GM19023 (cell line): ENCODE measurements around the gene NUDT22.

Experiments
- ATAC-seq: cut with Tn5 transposase; IDR thresholded peaks from one replicate; pipeline ENCODE4 v1.9.1; 2021; ENCODE audit warnings: mild to moderate bottlenecking, moderate library complexity; ENCODE audit not compliant: unreplicated experiment

NUDT22 gene

DNA sequence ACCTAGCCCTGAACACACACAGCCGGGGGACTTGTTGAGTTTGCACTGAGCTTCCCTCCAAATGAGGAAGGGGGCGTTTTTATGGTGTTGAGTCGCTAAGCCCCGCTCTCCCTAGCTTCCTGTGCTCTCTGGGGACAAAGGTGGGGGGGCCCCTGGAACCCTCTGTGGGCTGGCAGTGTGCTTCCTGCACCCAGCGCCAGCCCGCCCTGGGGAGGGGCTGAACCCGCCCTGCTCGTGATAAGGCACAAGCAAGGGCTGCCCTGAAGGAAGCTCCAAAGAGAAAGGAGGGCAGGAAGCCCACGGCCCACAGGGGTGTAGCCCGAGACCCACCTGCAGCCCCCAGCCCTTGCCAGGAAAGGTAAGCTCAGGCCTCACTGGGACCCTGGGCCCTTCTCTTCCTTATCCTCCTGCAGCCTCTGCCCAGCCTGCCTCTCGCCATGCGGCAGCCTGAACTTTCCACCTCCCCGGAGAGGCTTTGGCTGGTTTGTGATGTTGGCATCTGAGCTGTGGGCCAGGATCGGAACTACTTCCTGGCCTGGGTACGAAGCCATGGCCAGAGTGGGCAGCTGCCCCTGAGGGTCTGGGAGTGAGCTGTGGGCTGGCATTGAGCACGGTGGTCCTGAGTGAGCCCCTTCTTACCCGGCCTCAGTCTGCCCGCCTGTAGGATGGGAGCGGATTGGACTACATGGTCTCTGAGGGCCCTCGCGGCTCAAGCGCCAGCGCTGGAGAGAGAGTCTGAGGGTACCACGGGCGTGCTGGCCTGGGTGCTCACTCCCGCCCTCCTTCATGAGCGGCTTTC, 19.4 kb upstream of the NUDT22 start, which contains the start of gene FERMT3:
FERMT3 (plus strand) TSS at position 265 of the 799 bp plus-strand sequence. CDS start 644 bp downstream, outside the sequence.
- peak; percentile 27 for ATAC-seq

DNA sequence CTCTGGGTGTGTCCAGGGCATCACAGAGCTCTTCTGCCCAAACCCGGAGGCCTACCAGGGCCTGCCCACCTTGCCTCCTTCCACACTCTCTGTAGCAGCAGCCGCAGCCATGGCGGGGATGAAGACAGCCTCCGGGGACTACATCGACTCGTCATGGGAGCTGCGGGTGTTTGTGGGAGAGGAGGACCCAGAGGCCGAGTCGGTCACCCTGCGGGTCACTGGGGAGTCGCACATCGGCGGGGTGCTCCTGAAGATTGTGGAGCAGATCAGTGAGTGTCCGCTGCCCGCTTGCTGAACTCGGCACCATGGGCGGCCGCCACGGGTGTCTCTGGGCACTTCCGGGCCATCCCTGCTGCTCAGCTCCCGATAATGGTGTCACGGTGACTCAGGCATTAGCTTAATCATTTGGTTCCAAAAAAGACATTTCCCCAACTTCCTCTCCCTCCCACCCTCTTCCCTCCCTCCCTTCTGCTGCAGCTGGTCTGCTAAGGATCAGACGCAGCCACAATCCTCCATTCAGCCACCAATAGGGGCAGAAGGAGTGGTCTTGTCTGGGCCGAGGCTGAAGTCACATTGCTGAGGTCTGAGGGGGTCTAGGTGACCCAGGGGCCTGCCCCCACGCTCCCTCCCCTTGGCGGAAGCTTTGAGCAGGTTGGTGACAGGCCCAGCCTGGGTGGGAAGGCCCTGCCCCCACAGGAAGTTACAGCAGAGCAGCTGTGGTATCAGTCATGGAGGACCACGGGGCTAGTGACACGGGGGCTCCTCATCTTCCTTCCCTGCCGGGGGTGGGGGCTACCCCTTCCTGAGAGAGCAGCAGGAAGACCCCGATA, 18.6 kb upstream of the NUDT22 start:
- ATAC-seq, result peak; percentile 52

DNA sequence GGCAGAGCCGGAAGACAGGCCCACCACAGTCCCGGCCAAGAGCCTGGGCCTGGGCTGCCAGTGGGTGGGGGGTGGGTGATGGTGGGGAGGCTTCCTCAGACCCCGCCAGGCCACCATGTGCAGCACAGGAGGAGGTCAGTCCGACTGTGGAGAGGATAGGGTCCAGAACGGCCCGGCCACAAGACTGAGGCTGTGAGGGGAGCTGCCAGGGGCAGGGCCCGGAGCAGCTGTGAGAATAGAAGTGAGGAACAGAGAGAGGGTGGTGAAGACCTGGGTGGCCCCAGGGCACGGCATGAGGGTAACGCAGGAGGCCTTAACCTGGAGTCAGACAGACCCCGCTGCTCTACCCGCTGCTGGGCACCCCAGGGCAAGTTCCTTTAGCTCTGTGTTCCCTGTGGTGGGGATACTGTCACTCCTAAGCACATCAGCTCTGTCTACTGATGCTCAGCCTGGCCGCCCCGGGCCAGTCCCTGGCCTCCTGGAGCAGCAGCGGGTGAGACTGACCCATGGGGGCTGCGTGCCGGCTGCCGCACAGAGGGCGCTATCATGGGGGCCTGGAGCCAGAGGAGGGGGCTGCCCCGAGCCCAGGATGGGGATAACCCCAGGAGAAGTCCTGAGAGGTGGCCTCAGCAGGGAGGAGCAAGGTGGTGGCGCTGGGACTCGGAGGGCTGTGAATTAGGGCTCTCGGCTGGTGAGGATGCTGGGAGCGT, 17.8 kb upstream of the NUDT22 start:
- ATAC-seq, result no peak

DNA sequence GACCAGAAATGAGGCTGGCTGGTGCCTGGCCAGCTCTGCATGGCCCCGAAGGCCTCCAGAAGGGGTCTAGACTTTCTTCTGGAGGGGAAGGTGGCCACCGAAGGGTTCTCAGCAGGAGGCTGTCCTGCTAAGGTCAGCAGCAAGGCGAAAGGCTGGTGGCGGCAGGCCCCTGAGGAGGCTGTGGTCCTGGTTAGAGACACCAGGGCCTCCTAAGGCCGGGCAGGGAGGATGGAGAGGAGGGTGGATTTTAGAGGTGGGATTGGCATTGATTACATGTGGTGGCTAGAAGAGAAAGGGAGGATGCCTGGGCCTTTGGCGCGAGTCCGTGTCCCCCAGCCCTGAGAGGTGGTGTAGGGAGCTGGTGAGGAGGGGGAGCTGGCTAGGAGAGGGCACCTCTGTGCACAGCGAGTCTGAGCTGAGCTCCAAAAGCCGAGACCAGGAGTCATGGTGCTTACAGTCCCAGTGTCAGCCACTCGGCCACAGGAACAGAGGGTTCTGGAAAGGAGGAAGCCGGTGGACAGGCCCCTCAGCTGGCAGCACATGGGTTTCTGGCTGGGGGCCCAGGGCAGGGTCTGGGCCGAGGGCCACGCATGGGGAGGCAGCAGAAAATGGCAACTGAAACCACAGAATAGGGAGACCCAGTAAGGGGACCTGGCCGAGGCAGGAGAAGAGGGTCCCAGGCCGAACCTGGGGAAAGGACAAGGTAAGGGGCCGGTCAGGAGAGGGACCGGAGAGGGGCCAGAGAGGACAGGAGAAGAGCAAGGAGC, 17.1 kb upstream of the NUDT22 start:
- ATAC-seq, result no peak

DNA sequence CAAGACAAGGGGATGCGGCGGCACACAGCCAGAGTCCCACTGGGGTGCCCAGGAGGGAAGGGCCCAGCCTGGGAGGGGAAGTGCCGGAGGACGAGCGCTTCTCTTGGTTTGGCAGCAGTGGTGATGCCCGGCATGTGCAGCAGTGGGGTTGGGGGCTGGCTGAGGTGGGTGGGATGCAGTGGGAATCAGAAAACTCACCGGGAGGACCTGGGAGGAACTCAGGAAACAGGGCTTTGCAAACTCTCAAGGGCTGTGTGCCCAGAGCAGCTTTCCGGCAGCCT, 16.6 kb upstream of the NUDT22 start:
- no peak for ATAC-seq

DNA sequence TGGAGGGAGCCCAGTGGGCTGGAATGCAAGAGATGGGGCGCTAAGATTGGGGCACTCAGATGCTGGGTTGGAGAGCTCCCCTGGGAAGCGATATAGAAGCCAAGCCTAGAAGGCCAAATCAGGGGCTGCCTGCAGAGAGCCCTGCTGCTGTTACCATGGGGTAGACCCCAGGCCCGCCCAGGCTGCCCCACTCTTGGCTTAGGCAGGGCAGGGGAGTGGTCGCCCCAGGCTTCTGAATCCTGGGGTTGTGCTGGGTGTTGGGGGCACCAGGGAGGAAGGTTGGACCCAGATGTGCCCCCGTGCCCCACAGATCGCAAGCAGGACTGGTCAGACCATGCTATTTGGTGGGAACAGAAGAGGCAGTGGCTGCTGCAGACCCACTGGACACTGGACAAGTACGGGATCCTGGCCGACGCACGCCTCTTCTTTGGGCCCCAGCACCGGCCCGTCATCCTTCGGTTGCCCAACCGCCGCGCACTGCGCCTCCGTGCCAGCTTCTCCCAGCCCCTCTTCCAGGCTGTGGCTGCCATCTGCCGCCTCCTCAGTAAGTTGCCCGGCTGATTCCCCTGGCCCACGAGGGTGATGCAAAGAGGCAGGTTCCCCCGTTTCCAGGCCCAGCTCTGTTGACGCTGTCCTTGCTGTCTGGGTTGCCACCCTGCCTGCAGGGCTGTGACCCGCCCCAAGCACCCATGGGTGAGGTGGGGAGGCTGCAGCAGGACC, 15.6 kb upstream of the NUDT22 start:
- no peak for ATAC-seq

DNA sequence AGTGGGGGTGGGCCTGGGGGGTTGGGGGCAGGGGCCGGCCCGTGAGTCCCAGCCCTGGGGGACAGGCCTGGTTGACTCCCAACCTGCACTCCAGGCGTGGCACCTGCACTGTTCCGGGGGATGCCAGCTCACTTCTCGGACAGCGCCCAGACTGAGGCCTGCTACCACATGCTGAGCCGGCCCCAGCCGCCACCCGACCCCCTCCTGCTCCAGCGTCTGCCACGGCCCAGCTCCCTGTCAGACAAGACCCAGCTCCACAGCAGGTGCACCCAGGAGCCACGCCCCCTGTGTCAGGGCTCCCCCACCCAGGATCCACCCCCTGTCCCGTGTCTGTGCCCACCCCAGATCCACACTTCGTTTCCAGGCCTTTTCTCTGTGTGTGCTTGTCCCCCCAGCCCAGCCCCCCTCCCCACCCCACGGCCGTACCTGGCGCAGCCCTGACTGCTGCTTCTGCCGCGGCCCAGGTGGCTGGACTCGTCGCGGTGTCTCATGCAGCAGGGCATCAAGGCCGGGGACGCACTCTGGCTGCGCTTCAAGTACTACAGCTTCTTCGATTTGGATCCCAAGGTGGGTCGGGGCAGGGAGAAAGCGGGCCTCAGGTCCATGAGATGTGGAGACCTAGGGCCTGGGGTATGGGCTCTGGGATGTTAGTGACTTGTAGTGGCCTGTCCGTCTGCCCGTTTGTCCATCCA, 14.7 kb upstream of the NUDT22 start:
- ATAC-seq, result no peak

DNA sequence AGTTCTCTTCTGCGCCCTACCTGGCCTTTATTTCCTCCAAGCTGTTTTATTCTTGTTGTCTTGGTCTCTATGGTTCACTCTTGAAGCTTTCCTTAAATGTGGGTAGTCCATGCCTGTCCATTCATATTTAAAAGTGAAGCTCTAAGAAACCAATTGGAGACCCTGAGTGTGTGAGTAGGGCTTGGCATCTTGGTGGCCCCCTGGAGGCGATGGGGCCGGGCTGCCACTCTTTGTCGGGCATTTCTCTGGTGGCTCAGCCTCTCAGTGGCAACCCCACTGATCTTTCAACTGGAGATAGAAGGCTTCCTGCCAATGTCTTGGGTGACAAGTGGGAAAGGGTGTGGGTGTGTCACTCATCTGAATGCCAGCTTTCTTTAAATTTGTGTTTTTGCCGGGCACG, 9.2 kb upstream of the NUDT22 start:
- no peak for ATAC-seq

DNA sequence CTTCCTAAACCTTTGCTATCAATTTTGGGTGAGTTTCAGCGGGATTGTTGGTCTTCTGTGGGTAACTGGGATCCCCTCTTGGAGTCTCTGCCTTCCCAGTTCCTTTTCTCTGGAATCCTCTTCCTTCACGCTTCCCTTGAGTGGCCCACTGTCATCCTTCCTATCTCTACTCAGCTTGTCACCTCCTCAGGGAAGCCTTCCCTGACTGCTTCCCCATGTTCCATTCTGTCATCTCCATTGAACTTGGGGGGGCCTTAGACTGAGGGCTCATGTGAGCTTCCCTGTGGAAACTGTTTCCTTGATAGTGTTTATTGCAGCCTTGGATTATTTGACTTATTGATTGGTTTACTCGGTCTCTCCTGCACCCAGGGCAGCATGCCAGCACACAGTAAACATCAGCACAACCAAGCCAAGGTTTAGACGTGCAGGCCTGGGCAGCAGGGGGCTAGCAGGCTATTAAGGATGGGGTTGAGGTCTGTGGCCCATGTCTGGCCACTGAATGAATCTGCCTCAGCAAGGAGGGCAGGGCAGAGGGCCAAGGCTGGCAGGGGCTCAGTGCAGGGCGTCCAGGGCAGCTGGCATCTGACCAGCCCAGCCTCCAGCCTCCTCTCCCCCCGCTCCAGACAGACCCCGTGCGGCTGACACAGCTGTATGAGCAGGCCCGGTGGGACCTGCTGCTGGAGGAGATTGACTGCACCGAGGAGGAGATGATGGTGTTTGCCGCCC, 7.3 kb upstream of the NUDT22 start:
- ATAC-seq, result no peak

DNA sequence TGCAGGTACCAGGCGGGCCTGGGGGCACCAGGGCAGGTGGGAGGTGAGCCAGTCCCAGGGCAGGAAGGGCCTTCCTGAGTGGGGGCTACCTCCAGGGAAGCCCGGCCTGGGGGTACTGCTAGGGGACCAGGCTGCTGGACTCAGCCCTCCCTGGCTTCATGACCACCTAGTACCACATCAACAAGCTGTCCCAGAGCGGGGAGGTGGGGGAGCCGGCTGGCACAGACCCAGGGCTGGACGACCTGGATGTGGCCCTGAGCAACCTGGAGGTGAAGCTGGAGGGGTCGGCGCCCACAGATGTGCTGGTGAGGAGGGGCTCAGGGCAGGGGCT, 6.8 kb upstream of the NUDT22 start:
- no peak for ATAC-seq

DNA sequence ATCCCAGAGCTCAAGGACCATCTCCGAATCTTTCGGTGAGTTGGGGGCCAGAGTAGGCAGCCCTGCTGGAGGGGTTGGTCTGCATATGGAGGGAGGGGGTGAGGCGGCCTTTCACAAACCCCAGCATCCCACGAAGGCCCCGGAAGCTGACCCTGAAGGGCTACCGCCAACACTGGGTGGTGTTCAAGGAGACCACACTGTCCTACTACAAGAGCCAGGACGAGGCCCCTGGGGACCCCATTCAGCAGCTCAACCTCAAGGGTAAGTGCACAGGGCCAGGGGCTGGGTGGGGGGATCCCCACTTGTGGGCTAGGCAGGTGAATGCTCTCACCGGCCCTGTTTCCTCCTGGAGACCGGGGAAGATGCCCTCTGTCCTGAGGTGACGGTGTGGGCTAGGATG, 6.3 kb upstream of the NUDT22 start:
- ATAC-seq, result no peak

DNA sequence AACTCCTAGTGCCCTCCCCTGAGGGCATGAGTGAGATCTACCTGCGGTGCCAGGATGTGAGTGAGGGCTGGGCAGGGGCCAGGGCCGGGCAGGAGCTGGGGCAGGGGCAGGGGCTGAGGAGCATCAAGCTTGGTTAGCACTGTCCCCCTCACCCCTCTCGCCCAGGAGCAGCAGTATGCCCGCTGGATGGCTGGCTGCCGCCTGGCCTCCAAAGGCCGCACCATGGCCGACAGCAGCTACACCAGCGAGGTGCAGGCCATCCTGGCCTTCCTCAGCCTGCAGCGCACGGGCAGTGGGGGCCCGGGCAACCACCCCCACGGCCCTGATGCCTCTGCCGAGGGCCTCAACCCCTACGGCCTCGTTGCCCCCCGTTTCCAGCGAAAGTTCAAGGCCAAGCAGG, 5.8 kb upstream of the NUDT22 start:
- ATAC-seq, result no peak

DNA sequence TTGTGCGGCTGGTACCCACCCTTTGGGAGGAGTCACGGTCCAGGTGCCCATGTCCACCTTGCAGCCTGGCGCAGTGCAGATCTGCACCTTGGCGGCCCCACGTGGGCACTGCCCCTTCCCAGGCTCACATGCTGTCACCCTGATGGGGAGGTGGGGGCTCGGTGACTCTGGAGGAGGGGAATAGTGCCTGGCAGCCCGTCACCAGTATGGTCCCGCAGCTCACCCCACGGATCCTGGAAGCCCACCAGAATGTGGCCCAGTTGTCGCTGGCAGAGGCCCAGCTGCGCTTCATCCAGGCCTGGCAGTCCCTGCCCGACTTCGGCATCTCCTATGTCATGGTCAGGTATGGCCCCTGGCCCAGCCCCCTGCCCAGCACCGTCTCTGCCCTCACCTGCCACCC, 5.3 kb upstream of the NUDT22 start:
- no peak for ATAC-seq

DNA sequence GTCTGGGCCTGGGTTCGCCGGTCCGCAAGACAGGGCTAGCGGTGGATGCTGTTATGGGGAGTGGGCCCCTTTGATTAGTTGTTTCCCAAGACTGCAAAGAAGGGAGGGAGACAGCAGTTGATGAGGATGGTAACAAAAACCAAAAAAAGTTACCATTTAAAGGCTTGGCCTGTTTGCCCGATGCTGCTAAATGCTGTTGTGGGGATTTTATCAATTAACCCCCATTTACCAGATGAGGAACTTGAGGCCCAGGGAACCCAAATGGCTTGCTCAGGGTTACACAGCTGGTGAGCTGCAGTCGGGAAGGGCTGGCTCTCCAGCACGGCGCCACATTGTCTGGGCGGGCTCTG, 3.4 kb upstream of the NUDT22 start:
- ATAC-seq, result no peak

DNA sequence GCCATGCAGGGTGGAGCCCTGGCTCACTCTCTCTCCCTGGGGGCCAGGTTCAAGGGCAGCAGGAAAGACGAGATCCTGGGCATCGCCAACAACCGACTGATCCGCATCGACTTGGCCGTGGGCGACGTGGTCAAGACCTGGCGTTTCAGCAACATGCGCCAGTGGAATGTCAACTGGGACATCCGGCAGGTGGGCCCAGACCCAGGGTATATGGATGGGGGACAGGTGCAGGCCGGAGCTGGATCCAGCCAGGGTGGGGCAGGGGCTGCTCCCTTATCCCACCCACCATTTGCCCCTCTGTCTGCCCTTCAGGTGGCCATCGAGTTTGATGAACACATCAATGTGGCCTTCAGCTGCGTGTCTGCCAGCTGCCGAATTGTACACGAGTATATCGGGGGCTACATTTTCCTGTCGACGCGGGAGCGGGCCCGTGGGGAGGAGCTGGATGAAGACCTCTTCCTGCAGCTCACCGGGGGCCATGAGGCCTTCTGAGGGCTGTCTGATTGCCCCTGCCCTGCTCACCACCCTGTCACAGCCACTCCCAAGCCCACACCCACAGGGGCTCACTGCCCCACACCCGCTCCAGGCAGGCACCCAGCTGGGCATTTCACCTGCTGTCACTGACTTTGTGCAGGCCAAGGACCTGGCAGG, 2.9 kb upstream of the NUDT22 start:
- no peak for ATAC-seq

DNA sequence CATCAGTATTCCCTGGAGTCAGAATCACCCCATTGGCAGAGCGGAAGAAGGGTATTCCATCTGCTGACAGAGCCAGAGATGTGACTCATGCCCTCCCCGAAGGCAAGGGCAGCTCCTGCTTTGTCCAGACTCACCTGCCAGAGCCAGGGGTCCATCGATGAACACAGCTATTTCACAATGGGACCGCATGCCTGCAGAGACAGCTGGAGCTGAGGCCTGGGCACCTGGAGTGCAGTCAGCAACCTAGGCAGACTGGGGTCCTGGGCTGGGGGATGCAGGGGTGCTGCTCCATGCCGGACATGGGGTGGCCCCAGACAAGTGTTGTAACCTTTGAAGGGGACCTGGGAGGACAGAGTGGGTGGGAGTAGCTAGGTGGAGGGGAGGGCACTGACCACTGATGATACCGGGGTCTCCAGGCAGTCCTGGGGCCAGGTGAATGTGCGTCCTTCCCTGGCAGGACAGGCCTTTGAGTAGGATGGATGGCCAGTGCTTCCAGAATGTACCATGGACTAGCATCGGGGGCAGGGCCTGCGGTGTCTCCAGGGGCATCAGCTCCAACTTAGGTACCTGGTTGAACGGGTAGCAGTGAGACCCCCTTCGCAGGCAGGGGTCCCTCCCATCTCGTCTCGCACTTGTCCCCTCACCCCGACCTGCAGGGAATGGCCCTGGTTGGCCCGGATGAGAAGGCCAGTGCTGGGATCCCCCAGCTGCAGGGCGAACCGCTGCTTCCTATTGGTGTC, 1.8 kb upstream of the NUDT22 start:
- no peak for ATAC-seq

DNA sequence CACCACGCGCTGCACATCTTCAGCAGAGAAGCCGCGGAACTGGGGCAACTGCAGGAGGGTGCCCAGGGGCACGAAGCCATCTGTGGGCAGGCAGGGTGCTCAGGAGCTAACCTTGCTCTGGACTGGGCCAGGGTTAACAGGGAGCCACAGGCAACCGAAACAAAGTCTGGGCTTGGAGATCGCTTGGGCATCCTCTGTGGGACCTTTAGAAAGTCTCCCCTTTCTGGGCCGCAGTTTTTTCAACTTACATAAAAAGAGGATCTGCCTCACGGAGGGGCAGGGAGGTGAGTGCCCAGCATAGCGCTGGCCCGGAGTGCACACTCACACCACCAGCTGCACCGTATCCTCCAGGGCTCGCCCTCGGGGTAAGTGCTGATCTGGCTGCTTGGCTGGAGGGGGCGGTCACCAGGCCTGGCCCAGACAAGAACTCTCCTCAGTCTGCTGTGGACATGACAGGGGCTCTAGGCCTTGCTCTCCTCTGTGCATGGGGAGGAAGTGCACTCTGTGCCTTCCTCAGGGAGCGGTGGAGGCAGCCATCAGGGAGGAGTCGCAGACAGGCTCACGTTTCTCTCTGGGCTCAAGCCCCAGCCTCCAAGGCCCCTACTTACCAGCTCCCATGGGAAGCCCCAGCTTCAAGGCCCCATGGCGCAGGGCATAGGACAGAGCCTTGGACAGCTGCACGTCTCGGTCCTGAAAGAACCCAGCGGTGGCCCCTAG, 1.0 kb upstream of the NUDT22 start:
- no peak for ATAC-seq
